IMR-90 (cell line): ENCODE measurements around the gene RASL11B. TPM values are rescaled to one million over a fixed set of nuclear protein-coding genes. Genes with fewer than 3 reads are reported as not detected.

Experiments
- ATAC-seq: fragments of 200-7000 bp; cut with Tn5 transposase; 2 replicates; pipeline ENCODE4 v1.9.1; 2020; ENCODE audit warnings: low read depth, mild to moderate bottlenecking, moderate library complexity
- BruUV-seq: library from RNA; stranded (reverse); fragments of 400-500 nt; replicated peaks from 2 replicates; lab custom pipeline; 2021; lab: Mats Ljungman, UMichigan
- CTCF ChIA-PET: fragments of 300-600 bp; formaldehyde crosslinking; extraction: SDS; loops from one replicate; lab custom pipeline; 2021; ENCODE audit warnings: antibody characterized with exemption; lab: Yijun Ruan, JAX
- POLR2A ChIA-PET: fragments of 300-600 bp; sonication (Branson Sonifier 250); formaldehyde crosslinking; loops from one replicate; lab custom pipeline; 2022; ENCODE audit warnings: antibody characterized with exemption; ENCODE audit not compliant: unreplicated experiment; lab: Charles Lee
- DNase-seq: peaks from one replicate; pipeline ENCODE4 v3.0.0; 2013
- H2AFZ ChIP-seq: replicated peaks from 2 replicates; pipeline ENCODE3; 2013; ENCODE audit warnings: low read length, mild to moderate bottlenecking; ENCODE audit not compliant: poor library complexity
- H2AK5ac ChIP-seq: 2 replicates; pipeline ENCODE4 v1.6.1; 2013; ENCODE audit warnings: low read depth, low read length, inconsistent platforms
- H2AK9ac ChIP-seq: replicated peaks from 2 replicates; pipeline ENCODE3; 2013; ENCODE audit warnings: mild to moderate bottlenecking, low read depth, low read length, moderate library complexity; ENCODE audit not compliant: poor library complexity
- H2BK120ac ChIP-seq: 2 replicates; pipeline ENCODE4 v1.6.1; 2013; ENCODE audit warnings: low read depth, low read length, inconsistent platforms
- H2BK15ac ChIP-seq: 3 replicates; pipeline ENCODE4 v1.6.1; 2013; ENCODE audit warnings: low read depth, low read length, inconsistent platforms
- H2BK20ac ChIP-seq: 2 replicates; pipeline ENCODE4 v1.6.1; 2013; ENCODE audit warnings: low read depth, mild to moderate bottlenecking, inconsistent platforms, low read length, moderate library complexity
- H2BK5ac ChIP-seq: 2 replicates; pipeline ENCODE4 v1.6.1; 2013; ENCODE audit warnings: mild to moderate bottlenecking, low read depth, low read length, inconsistent platforms; ENCODE audit not compliant: poor library complexity, severe bottlenecking
- H3K14ac ChIP-seq: replicated peaks from 2 replicates; pipeline ENCODE4 v1.6.1; 2013; ENCODE audit warnings: low read depth, low read length, inconsistent platforms
- H3K18ac ChIP-seq: 2 replicates; pipeline ENCODE4 v1.6.1; 2013; ENCODE audit warnings: low read depth, low read length, control low read depth
- H3K23ac ChIP-seq: 2 replicates; pipeline ENCODE4 v1.6.1; 2013; ENCODE audit warnings: low read depth, low read length, inconsistent platforms
- H3K27ac ChIP-seq: 2 replicates; pipeline ENCODE4 v1.5.1; 2013; ENCODE audit warnings: mild to moderate bottlenecking, control low read depth, low read length; ENCODE audit not compliant: insufficient read depth
- H3K27me3 ChIP-seq: 2 replicates; pipeline ENCODE4 v1.6.1; 2013; ENCODE audit warnings: low read length; ENCODE audit not compliant: control insufficient read depth, insufficient read depth
- H3K36me3 ChIP-seq: 2 replicates; pipeline ENCODE4 v1.6.1; 2013; ENCODE audit warnings: low read length, mixed read lengths; ENCODE audit not compliant: control insufficient read depth, insufficient read depth
- H3K4ac ChIP-seq: 2 replicates; pipeline ENCODE4 v1.6.1; 2013; ENCODE audit warnings: low read depth, low read length, inconsistent platforms
- H3K4me1 ChIP-seq: 2 replicates; pipeline ENCODE4 v1.6.1; 2013; ENCODE audit warnings: low read length, mixed read lengths; ENCODE audit not compliant: control insufficient read depth, insufficient read depth
- H3K4me2 ChIP-seq: 2 replicates; pipeline ENCODE4 v1.6.1; 2013; ENCODE audit warnings: low read depth, mild to moderate bottlenecking, control low read depth, low read length, moderate library complexity
- H3K4me3 ChIP-seq: 2 replicates; pipeline ENCODE4 v1.5.1; 2013; ENCODE audit warnings: low read depth, mild to moderate bottlenecking, control low read depth, low read length, moderate library complexity; ENCODE audit not compliant: insufficient read depth
- H3K56ac ChIP-seq: 2 replicates; pipeline ENCODE4 v1.6.1; 2013; ENCODE audit warnings: low read length, inconsistent platforms; ENCODE audit not compliant: insufficient read depth; ENCODE audit errors: extremely low read depth
- H3K79me1 ChIP-seq, 2 experiments: 2 replicates each; pipeline ENCODE4 v1.6.1; 2013; ENCODE audit warnings: low read length in 2 of 2, inconsistent platforms in 1 of 2, low read depth in 1 of 2
- H3K9ac ChIP-seq: 2 replicates; pipeline ENCODE4 v1.6.1; 2013; ENCODE audit warnings: low read depth, low read length, control low read depth
- H3K9me1 ChIP-seq: 2 replicates; pipeline ENCODE4 v1.6.1; 2013; ENCODE audit warnings: low read length, inconsistent platforms; ENCODE audit not compliant: insufficient read depth
- H3K9me3 ChIP-seq: 2 replicates; pipeline ENCODE4 v1.6.1; 2013; ENCODE audit warnings: low read length; ENCODE audit not compliant: control insufficient read depth, insufficient read depth
- H4K20me1 ChIP-seq: 2 replicates; pipeline ENCODE4 v1.6.1; 2013; ENCODE audit warnings: low read length, inconsistent platforms; ENCODE audit not compliant: insufficient read depth
- H4K5ac ChIP-seq: 2 replicates; pipeline ENCODE4 v1.6.1; 2013; ENCODE audit warnings: mild to moderate bottlenecking, low read depth, low read length, control low read depth
- H4K8ac ChIP-seq, 2 experiments: 2 replicates each; pipeline ENCODE4 v1.6.1; 2013; ENCODE audit warnings: low read depth in 2 of 2, low read length in 2 of 2, control low read depth in 1 of 2, inconsistent platforms in 1 of 2
- H4K91ac ChIP-seq: 2 replicates; pipeline ENCODE4 v1.6.1; 2013; ENCODE audit warnings: low read depth, low read length, inconsistent platforms; ENCODE audit not compliant: insufficient read depth
- CTCF ChIP-seq: conservative IDR thresholded peaks from 2 replicates; pipeline ENCODE4 v1.5.1; 2012; ENCODE audit warnings: mild to moderate bottlenecking, low read depth, low read length, improper control_type of control experiment
- ELK1 ChIP-seq: fragments of 150-350 bp; IDR thresholded peaks from 2 replicates; pipeline ENCODE4 v1.6.1; 2016; ENCODE audit warnings: low read depth, mild to moderate bottlenecking, low read length, moderate library complexity, borderline replicate concordance
- FOS ChIP-seq: fragments of 150-350 bp; IDR thresholded peaks from 2 replicates; pipeline ENCODE4 v1.6.1; 2016; ENCODE audit warnings: low read depth, low read length
- MAFK ChIP-seq: IDR thresholded peaks from 2 replicates; pipeline ENCODE4 v1.6.1; 2012; ENCODE audit warnings: low read depth, low read length, improper control_type of control experiment
- NFE2L2 ChIP-seq: fragments of 150-350 bp; IDR thresholded peaks from 2 replicates; pipeline ENCODE4 v1.6.1; 2016; ENCODE audit warnings: low read depth, mild to moderate bottlenecking, low read length
- POLR2A ChIP-seq: IDR thresholded peaks from 2 replicates; pipeline ENCODE4 v1.6.1; 2012; ENCODE audit warnings: mild to moderate bottlenecking, low read depth, low read length
- SMC3 ChIP-seq: fragments of 150-350 bp; IDR thresholded peaks from 2 replicates; pipeline ENCODE4 v1.6.1; 2016; ENCODE audit warnings: low read depth, mild to moderate bottlenecking, antibody characterized with exemption, low read length, moderate library complexity
- WGBS, 2 experiments: methylation state at CpG; one replicate each; pipeline versions ENCODE4 v1.1.5 to v1.1.7; 2013; ENCODE audit warnings: missing lambda C conversion rate in 2 of 2; ENCODE audit not compliant: insufficient read length in 1 of 2; ENCODE audit errors: extremely low coverage in 2 of 2; 5-methylcytosine and 5-hydroxymethylcytosine counted together
- dilution Hi-C: fragments of 300-500 bp; cut with HindIII; formaldehyde crosslinking; loops from one replicate; pipeline ENCODE4 v1.14.3; 2018; ENCODE audit warnings: low sequenced_read_pairs; ENCODE audit not compliant: unreplicated experiment
- in situ Hi-C: fragments of 300-500 bp; cut with MboI; formaldehyde crosslinking; loops from 3 replicates; pipeline ENCODE4 v1.14.3; 2019; ENCODE audit warnings: low sequenced_read_pairs, inconsistent platforms, mixed read lengths
- intact Hi-C: fragments of 100-400 bp; cut with micrococcal nuclease; formaldehyde crosslinking; loops from 2 replicates; pipeline ENCODE4 v1.10.0; 2022
- polyA plus RNA-seq, 3 experiments: library from polyadenylated mRNA; depleted of rRNA; stranded (reverse); fragments of >200 nt; gene quantifications; 2 replicates each; pipeline ENCODE4 v1.2.3, GENCODE V29; 2012; ENCODE audit warnings: low replicate concordance in 1 of 3
- total RNA-seq: library from RNA; depleted of rRNA; stranded (reverse); fragments of >200 nt; gene quantifications from 2 replicates; pipeline ENCODE4 v1.2.3, GENCODE V29; 2012

Gene RASL11B
- total and polyA plus RNA-seq, 2 of the 4 experiments (the other 2 are of a cell fraction) = 0.18 to 0.31 TPM

- Histone ChIP-seq H2AK5ac (no peak overlapping the region), H2BK20ac (no peak overlapping the region), H3K14ac (no peak overlapping the region), H3K9ac (no peak overlapping the region), H3K79me1 (no peaks in the 10 kb centered on the region), H2BK5ac (no peak overlapping the region), H3K23ac (no peak overlapping the region), H3K18ac (no peak overlapping the region), H3K4ac (no peak overlapping the region), H3K4me3 (no peak overlapping the region), H2AK9ac (no peak overlapping the region), H4K91ac (no peak overlapping the region), H3K4me1 (peaks cover 13% of the 10 kb centered on the region; the same call in 1 of the 2 replicates), H4K20me1 (no peaks in the 10 kb centered on the region), H3K27ac (no peak overlapping the region), H3K36me3 (no peaks in the 10 kb centered on the region), H3K9me1 (peaks cover 4% of the 10 kb centered on the region; the same call in 1 of the 2 replicates), H2BK120ac (no peak overlapping the region), H4K8ac (no peak overlapping the region), H3K4me2 (no peak overlapping the region), H3K9me3 (no peaks in the 10 kb centered on the region), H2AFZ (no peak overlapping the region), H3K27me3 (no peaks in the 10 kb centered on the region), H2BK15ac (no peak overlapping the region), H3K56ac (no peak overlapping the region), H4K5ac (no peak overlapping the region)
- POLR2A ChIA-PET = no interaction called here
- no peak for TF ChIP-seq POLR2A
- no peak for TF ChIP-seq ELK1
- TF ChIP-seq MAFK = no peak
- TF ChIP-seq FOS = no peak
- no peak for TF ChIP-seq SMC3
- TF ChIP-seq CTCF = no peak
- no peak for TF ChIP-seq NFE2L2
- BruUV-seq = no TSS peak
- DNase-seq (no peak), ATAC-seq (no peak)
- 60% methylated on average over 1 of the region's 2 CpGs; no CpG with 5 or more reads in 1 of the 2 experiments for WGBS, 2 experiments
- CTCF ChIA-PET = no interaction called here
- dilution Hi-C loops = no loop called here
- intact Hi-C loops = no loop called here
- in situ Hi-C loops = no loop called here
Observed at GRCh38 chr4:52844596-52844995, 17.5 kb upstream of the RASL11B start.
